ENCODE measurements around the gene PRDM16.
A peak's percentile ranks its signal among the peaks of the same experiment; 100 is the strongest.

PRDM16 gene

GRCh38 chr1:3033040-3033789 lies 35.8 kb upstream of the PRDM16 start:
- DNase-seq: peak; percentile 3

GRCh38 chr1:3033790-3034090 lies 35.3 kb upstream of the PRDM16 start:
- DNase-seq: no peak

- DNase-seq: no peak
These were observed 34.8 kb upstream of the PRDM16 start for GRCh38 chr1:3034162-3034561.

GRCh38 chr1:3034728-3035562 lies 34.1 kb upstream of the PRDM16 start:
- no peak for DNase-seq

GRCh38 chr1:3035563-3036446 lies 33.2 kb upstream of the PRDM16 start:
- no peak for DNase-seq

- DNase-seq: no peak
These were observed 32.3 kb upstream of the PRDM16 start for GRCh38 chr1:3036447-3037280.

- DNase-seq: no peak
These were observed 31.5 kb upstream of the PRDM16 start for GRCh38 chr1:3037281-3038040.

- DNase-seq: no peak
These were observed 30.9 kb upstream of the PRDM16 start for GRCh38 chr1:3038113-3038551.

GRCh38 chr1:3038571-3039181 lies 30.3 kb upstream of the PRDM16 start:
- no peak for DNase-seq

GRCh38 chr1:3040004-3040403 lies 29.0 kb upstream of the PRDM16 start:
- no peak for DNase-seq

GRCh38 chr1:3042481-3042880 lies 26.5 kb upstream of the PRDM16 start:
- DNase-seq: no peak

- no peak for DNase-seq
These were observed 19.8 kb upstream of the PRDM16 start for GRCh38 chr1:3049164-3049563.

GRCh38 chr1:3049905-3050304 lies 19.1 kb upstream of the PRDM16 start:
- no peak for DNase-seq

GRCh38 chr1:3050603-3051002 lies 18.4 kb upstream of the PRDM16 start:
- DNase-seq: no peak

GRCh38 chr1:3051270-3052268 lies 17.4 kb upstream of the PRDM16 start:
- no peak for DNase-seq

GRCh38 chr1:3052501-3052900 lies 16.5 kb upstream of the PRDM16 start:
- DNase-seq: no peak

- DNase-seq: no peak
These were observed 15.5 kb upstream of the PRDM16 start for GRCh38 chr1:3053366-3053980.

GRCh38 chr1:3053986-3054385 lies 15.0 kb upstream of the PRDM16 start:
- no peak for DNase-seq

GRCh38 chr1:3054474-3054873 lies 14.5 kb upstream of the PRDM16 start:
- no peak for DNase-seq

Data from activated naive CD4-positive, alpha-beta T cell treated with Interleukin-2 at 50 U/mL for 16 hours (primary cell).